A673 (cell line): ENCODE results near the gene RALB. TPM values are rescaled to one million over a fixed set of nuclear protein-coding genes. Genes with fewer than 3 reads are reported as not detected.

ENCODE experiments used
- BruUV-seq: library from RNA; stranded (reverse); fragments of 400-500 nt; replicated peaks from 2 replicates; lab custom pipeline; 2021; lab: Mats Ljungman, UMichigan
- CTCF ChIA-PET: fragments of 300-600 bp; sonication (Branson Sonifier 250); formaldehyde crosslinking; loops from one replicate; lab custom pipeline; 2022; ENCODE audit warnings: antibody characterized with exemption; lab: Charles Lee
- POLR2A ChIA-PET: fragments of 300-600 bp; sonication (Branson Sonifier 250); formaldehyde crosslinking; loops from one replicate; lab custom pipeline; 2022; ENCODE audit warnings: antibody characterized with exemption; ENCODE audit not compliant: low non-redundant PET; lab: Charles Lee
- DNase-seq: peaks from one replicate; pipeline ENCODE4 v3.0.0-alpha.2; 2015; ENCODE audit warnings: low spot score
- H3K27ac ChIP-seq: fragments of 200-600 bp; sonication (generic); 2 replicates; pipeline ENCODE4 v1.5.1; 2016; ENCODE audit warnings: mixed run types, low read depth, mild to moderate bottlenecking, mixed read lengths, antibody characterized with exemption, low read length; ENCODE audit not compliant: poor library complexity, severe bottlenecking
- H3K27me3 ChIP-seq: fragments of 200-600 bp; sonication (generic); replicated peaks from 2 replicates; pipeline ENCODE4 v1.6.1; 2017; ENCODE audit warnings: mixed run types, low read depth, mild to moderate bottlenecking, mixed read lengths, antibody characterized with exemption, low read length; ENCODE audit not compliant: insufficient read depth, poor library complexity
- H3K36me3 ChIP-seq: fragments of 200-600 bp; sonication (generic); 2 replicates; pipeline ENCODE4 v1.6.1; 2016; ENCODE audit warnings: mixed run types, mild to moderate bottlenecking, mixed read lengths, antibody characterized with exemption, low read length; ENCODE audit not compliant: insufficient read depth, poor library complexity, severe bottlenecking
- H3K4me1 ChIP-seq: fragments of 200-600 bp; sonication (generic); 2 replicates; pipeline ENCODE4 v1.6.1; 2017; ENCODE audit warnings: mixed run types, mild to moderate bottlenecking, mixed read lengths, antibody characterized with exemption, low read length; ENCODE audit not compliant: insufficient read depth, poor library complexity, severe bottlenecking
- H3K4me3 ChIP-seq: fragments of 200-600 bp; sonication (generic); 2 replicates; pipeline ENCODE4 v1.5.1; 2016; ENCODE audit warnings: low read depth, mixed run types, mild to moderate bottlenecking, mixed read lengths, low read length; ENCODE audit not compliant: poor library complexity, severe bottlenecking
- H3K9me3 ChIP-seq: fragments of 200-600 bp; sonication (generic); 2 replicates; pipeline ENCODE4 v1.6.1; 2016; ENCODE audit warnings: mixed run types, low read depth, mild to moderate bottlenecking, mixed read lengths, antibody characterized with exemption, low read length; ENCODE audit not compliant: poor library complexity, severe bottlenecking
- EZH2 ChIP-seq: fragments of 200-600 bp; sonication (generic); IDR thresholded peaks from 2 replicates; pipeline ENCODE4 v1.6.1; 2017; ENCODE audit warnings: borderline replicate concordance, low read depth, mild to moderate bottlenecking, mixed read lengths, antibody characterized with exemption, low read length; ENCODE audit not compliant: poor library complexity, severe bottlenecking
- intact Hi-C: fragments of 100-400 bp; cut with micrococcal nuclease; formaldehyde crosslinking; loops from one replicate; pipeline ENCODE4 v1.10.0; 2022; ENCODE audit not compliant: unreplicated experiment
- total RNA-seq: library from RNA; stranded (reverse); gene quantifications from 2 replicates; pipeline ENCODE4 v1.2.3, GENCODE V29; 2021
- TF ChIP-seq, protein P1 (sequence below): fragments of 300-800, 200-600 bp; sonication (generic); conservative IDR thresholded peaks from 2 replicates; pipeline ENCODE4 v1.5.1; 2017; ENCODE audit warnings: low read depth, mild to moderate bottlenecking, antibody characterized with exemption, low read length, moderate library complexity, mixed read lengths

The RALB gene
- total RNA-seq, 1 experiment from 2014 or later = 47.0 TPM

DNA sequence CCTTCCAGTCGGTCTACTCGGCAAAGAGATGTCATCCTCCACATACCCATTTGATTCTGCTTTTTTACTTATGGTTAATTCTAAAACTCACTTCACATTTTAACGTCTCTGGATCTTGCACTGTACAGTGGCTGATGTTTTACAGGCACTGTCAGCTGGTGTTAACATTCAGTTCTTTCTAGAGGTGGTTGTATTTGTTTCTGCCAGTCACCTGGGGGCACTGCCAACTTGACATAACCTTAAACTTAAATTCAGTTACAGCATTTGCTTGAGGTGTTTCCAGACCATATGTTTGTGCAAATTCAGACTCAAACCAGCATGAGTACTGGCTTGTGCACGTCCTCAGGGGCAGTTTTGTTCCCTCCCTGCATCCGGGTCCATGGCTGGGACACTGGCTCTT lies 24.1 kb upstream of the RALB start:
- ChIA-PET CTCF (no interaction called here), POLR2A (interaction anchor here (0.6 kb wide), 1 partner anchor 25 kb away, joined by 4 read pairs; no protein-coding TSS in a partner anchor)
- H3K4me3 ChIP-seq = no peak overlapping the region
- DNase-seq = no peak
- no peak overlapping the region for H3K27ac ChIP-seq
- H3K36me3 ChIP-seq = no peaks in the 10 kb centered on the region
- no peaks in the 10 kb centered on the region for H3K4me1 ChIP-seq
- intact Hi-C loops = no loop called here
- BruUV-seq = no TSS peak
- TF ChIP-seq, protein P1, sequence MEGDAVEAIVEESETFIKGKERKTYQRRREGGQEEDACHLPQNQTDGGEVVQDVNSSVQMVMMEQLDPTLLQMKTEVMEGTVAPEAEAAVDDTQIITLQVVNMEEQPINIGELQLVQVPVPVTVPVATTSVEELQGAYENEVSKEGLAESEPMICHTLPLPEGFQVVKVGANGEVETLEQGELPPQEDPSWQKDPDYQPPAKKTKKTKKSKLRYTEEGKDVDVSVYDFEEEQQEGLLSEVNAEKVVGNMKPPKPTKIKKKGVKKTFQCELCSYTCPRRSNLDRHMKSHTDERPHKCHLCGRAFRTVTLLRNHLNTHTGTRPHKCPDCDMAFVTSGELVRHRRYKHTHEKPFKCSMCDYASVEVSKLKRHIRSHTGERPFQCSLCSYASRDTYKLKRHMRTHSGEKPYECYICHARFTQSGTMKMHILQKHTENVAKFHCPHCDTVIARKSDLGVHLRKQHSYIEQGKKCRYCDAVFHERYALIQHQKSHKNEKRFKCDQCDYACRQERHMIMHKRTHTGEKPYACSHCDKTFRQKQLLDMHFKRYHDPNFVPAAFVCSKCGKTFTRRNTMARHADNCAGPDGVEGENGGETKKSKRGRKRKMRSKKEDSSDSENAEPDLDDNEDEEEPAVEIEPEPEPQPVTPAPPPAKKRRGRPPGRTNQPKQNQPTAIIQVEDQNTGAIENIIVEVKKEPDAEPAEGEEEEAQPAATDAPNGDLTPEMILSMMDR = no peak
- no peak for TF ChIP-seq EZH2
- no peaks in the 10 kb centered on the region for H3K9me3 ChIP-seq
- H3K27me3 ChIP-seq = no peaks in the 10 kb centered on the region

DNA sequence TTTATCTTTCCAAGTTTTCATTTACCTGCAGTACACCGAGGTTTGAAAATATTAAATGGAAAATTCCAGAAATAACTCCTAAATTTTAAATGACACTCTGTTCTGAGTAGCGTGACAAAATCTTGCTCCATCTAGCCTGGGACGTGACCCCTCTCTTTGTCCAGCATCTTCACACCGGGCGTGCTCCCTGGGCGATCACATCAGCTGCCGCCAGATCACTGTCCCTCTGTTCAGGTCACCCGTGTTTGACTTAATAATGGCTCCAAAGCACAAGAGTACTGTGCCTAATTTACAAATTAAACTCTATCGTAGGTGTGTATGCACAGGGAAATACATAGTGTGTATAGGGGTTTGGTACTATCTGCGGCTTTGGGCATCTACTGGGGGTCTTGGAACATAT lies 23.3 kb upstream of the RALB start:
- no peak overlapping the region for H3K4me3 ChIP-seq
- no peaks in the 10 kb centered on the region for H3K36me3 ChIP-seq
- no peaks in the 10 kb centered on the region for H3K9me3 ChIP-seq
- POLR2A ChIA-PET = no interaction called here
- CTCF ChIA-PET = no interaction called here
- intact Hi-C loops = no loop called here
- no peak overlapping the region for H3K27ac ChIP-seq
- DNase-seq = no peak
- no peaks in the 10 kb centered on the region for H3K27me3 ChIP-seq
- TF ChIP-seq, protein P1 = no peak
- TF ChIP-seq EZH2 = no peak
- no peaks in the 10 kb centered on the region for H3K4me1 ChIP-seq
- BruUV-seq = no TSS peak

DNA sequence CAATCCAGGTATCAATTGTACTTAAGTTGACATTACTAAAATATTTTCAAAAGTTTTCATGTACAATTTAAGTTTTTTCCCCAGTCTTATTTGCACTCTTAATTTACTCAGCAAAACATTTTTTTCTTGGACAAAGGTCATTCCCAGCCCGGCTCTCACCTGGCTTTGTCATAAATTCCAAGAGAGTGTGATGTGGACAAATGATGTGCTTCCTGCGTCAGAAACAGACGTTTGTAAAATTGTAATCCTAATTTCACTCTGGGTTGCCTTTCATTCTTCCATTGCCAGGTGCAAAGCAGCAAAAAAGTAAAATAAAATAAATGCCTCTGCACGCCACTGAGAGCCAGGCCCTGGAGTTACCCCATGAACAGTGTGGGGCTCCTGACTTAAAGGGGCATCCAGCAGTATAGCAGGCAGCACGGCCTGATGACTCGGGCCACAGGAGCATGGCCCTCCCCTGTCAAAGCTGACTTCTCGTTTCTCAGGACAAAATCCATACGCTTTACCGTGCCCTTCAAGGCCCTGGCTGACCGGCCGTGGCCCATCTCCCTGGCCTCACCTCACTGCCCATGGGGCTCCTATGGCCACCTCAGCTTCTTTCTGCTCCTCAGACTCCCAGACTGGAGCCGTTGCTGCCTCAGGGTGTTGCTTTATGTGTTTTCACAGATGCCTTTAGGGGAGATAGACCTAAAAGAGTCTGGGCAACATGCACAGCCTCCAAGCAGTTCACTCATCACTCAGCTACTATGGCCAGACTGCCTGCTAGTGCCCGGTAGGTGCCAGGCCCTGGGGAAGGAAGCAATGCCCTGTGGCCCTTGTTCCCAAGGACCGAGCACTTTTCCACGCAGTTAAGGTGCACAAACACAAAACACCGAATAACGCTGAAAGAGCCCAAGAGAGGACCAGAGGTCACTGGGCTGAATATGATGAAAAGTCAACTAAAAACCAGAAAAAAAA lies 21.9 kb upstream of the RALB start:
- no peak overlapping the region for H3K27ac ChIP-seq
- intact Hi-C loops = no loop called here

More for the DNA sequence above, 21.9 kb upstream of the RALB start:
- TF ChIP-seq, protein P1 = no peak
- TF ChIP-seq EZH2 = no peak
- Histone ChIP-seq H3K9me3 (no peaks in the 10 kb centered on the region), H3K4me1 (no peaks in the 10 kb centered on the region), H3K4me3 (no peak overlapping the region), H3K36me3 (no peaks in the 10 kb centered on the region), H3K27me3 (no peaks in the 10 kb centered on the region)
- DNase-seq = no peak
- no TSS peak for BruUV-seq
- POLR2A ChIA-PET = no interaction called here
- CTCF ChIA-PET = interaction anchor here (0.6 kb wide), 1 partner anchor 58 kb away, joined by 5 read pairs; no protein-coding TSS in a partner anchor
